HG03060 (cell line): ENCODE data around the gene BOD1.

Experiments used
- ATAC-seq: cut with Tn5 transposase; IDR thresholded peaks from one replicate; pipeline ENCODE4 v1.9.1; 2021; ENCODE audit warnings: low read depth, moderate number of reproducible peaks; ENCODE audit not compliant: unreplicated experiment

Gene BOD1

DNA sequence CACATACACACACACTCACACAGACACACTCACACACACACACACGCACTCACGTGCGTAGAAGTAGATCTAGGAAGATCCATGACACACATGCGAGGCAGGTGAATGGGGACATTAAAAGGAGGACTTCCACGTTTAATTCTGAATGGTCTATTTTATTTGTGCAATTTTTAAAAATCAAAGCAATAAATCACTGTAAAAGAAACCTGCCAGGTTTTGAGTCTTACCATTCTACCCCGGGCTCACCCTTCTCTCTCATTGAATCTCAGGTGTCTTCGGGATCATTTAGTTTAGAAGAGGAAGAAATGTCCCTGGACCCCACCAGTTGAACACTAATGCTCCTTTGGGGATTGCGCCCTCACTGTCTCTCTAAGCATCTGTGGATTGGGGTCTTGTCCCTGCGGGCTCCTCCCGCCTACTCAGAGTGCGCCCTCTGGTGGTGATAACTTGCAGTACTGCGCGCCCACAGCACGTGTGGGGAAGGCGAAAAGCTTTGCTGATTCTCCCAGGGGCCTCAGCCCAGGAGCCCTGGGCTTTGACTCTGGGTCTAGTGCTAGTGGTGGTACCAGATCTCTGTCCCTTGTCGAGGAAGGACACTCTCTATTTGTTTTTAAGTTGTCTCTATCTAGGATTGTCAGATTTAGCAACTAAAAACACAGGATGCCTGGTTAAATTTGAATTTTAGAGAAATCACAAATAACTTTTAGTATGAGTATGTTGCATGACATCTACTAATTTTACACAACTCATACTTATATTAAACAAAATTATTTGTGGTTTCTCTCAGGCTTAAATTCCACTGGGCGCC is 34.8 kb downstream of the BOD1 start:
- ATAC-seq, result no peak

GRCh38 chr5:173578947-173579615 is 37.4 kb downstream of the BOD1 start:
- no peak for ATAC-seq

- ATAC-seq, result no peak
Measured at GRCh38 chr5:173577817-173578216, 38.6 kb downstream of the BOD1 start.

- ATAC-seq, result no peak
Measured at GRCh38 chr5:173577166-173577565, 39.3 kb downstream of the BOD1 start.

DNA sequence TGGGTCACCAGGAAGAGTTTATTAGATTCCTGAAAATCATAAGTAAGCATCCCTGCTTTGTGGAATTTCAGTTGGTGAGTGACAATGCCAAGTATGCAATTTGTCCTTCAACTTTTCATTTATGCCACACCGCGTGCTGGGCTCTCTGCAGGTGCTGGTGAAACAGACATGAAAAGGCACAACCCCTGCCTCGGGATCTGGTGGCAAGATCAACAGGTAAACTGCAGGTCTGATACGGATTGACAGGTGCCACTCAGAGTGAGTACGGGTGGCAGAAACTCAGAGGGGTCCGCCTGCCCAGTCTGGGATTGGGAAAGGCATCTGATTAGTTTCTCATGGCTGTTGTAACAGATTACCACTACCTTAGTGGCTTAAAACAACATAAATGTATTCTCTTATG is 40.5 kb downstream of the BOD1 start:
- no peak for ATAC-seq

DNA sequence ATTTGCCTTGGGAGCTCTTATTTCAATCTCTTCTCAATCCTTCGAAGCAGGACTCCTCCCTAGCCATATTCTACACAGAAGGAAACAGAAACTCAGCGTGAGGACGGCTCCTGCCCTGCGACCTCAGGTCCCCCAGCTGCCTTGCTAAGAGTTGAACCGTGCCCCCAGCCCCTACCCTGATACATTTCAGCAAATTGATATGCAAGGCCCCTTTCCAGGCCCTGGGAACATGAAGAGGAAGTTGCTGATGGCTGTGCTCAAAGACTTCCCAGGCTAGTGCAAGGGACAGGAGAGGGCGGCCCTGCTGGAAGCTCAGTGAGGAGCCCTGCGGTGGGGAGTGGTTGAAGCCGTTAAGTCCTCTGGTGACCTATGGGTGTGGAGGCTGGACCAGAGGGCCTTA is 41.5 kb downstream of the BOD1 start:
- no peak for ATAC-seq

GRCh38 chr5:173573126-173573960 is 43.1 kb downstream of the BOD1 start:
- no peak for ATAC-seq

DNA sequence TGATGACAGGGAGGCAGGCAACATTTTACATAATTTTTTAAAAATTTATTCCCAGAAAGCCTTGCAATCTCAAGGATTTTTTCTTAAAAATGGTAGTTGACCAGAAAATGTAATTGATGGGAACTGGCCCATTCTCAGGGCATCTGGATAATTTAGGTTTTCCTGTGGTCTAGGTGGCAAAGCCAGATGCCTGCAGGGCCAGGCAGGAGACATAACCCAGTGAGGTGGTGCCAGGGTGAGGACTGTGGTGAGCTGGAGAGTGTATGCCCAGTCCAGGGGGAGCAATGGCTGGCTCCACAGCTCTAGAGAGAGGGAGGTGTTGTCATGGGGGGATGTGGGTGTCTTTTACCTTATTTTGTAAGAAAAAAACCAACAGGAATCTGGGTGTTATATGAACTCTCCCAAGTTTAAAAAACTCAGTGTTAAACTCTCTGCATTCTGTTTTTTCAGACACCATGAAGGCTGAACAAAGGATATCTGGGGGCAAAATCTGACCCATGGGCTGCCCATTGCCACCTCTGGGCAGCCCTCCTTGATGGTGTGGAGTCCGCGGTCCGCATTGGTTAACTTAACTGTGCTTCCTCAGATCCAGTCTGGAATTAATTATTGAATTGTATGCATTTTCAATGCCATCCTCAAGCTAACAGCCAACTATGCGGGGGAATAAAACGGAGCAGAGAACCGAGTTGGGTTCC is 43.9 kb downstream of the BOD1 start:
- ATAC-seq, result no peak

GRCh38 chr5:173570321-173571090 is 45.9 kb downstream of the BOD1 start:
- no peak for ATAC-seq

DNA sequence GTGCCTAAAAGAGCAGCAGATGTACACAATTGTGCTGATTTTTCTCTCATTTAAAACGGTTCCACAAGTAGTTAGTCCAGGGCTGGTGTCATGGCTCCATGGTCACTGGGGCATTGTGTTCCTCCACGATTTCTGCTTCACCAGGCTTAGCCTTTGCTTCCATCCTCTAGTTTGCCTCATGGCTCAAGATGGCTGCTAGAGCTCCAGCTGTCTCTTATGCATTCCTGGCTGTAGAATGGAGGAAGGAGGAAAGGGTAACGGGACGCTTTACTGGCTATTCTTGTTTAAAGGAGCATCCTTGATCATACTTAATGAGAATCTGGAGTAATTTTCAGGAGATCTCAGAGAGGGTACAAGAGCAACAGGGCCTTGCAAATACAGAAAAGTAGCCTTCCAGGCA is 47.7 kb downstream of the BOD1 start:
- ATAC-seq, result no peak

DNA sequence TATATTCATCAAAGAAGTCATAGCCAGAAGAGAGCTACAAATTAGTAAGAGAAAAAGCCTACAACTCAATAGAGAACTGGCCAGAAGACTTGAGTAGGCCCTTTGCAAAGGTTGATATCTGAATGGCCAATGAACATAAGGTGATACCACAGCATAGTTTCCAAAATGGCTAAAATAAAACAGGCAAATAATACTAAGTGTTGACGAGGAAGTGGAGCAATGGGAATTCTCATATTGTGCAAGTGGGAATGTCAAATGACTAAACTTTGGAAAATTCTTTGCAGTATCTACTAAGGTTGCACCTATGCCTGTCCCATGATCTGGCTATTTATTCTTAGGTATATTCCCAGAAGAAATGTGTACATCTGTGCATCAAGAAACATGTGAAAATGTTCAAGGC is 48.3 kb downstream of the BOD1 start:
- ATAC-seq, result no peak

- ATAC-seq, result no peak
Measured at GRCh38 chr5:173567548-173567947, 48.9 kb downstream of the BOD1 start.

DNA sequence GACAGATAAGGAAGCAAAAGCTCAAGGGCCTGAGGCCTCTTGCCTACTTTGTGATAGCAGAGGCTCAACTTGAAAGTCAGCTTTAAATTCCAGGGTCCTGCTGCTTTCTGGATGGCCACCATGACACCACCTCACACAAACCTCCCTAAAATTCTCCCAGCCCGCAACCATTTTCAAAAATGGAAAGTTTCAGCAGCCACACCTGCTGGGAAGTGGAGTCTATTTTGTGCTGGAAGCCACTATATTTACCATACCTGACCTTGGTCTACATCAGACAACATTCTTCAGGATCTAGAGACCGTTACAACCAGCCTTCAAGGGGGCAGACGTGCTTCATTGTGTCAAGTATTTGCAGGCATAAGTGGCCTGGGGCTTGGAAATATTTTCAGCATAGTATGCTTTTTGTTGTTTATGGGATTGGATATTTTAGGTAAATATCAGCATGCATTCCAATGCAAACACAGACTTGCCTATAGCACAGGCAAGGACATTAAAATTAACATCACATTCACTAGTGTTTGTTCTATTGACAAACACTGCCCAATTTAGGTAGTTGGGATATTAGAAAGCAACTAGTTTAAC is 50.9 kb downstream of the BOD1 start:
- ATAC-seq, result no peak

DNA sequence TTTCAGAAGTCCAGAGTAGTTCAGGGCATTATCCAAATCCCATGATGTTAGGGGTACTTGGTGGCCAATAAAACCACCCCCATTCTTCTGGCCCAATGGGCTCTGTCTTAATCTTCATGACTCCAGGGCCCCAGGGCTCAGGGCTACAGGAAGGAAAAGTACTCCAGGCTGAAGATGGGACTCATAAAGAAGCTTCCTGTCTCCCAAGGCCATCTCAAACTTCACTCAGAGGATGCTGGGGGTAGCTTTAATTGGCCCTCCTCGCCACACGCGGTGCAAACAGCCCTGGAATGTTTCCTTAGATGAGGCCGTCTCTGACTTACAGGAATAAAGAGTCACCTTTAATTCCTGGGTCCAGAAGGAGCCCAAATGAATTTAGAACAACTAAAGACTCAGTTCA is 52.3 kb downstream of the BOD1 start:
- ATAC-seq, result no peak

GRCh38 chr5:173563246-173563645 is 53.2 kb downstream of the BOD1 start:
- no peak for ATAC-seq

GRCh38 chr5:173562451-173562850 is 54.0 kb downstream of the BOD1 start:
- ATAC-seq, result no peak
